Lower lobe of right lung (tissue), 2 donors: ENCODE data around the gene RPUSD1. TPM values are rescaled to one million over a fixed set of nuclear protein-coding genes. Genes with fewer than 3 reads are reported as not detected.

Experiments
- ATAC-seq, 2 donors: fragments of 200-7000 bp; cut with Tn5 transposase; one replicate each; pipeline ENCODE4 v1.9.1; 2020 to 2022; ENCODE audit warnings: mild to moderate bottlenecking in 2 of 2, moderate library complexity in 2 of 2
- DNase-seq: peaks from one replicate; pipeline ENCODE4 v3.0.0-alpha.2; 2020
- H3K27ac ChIP-seq: fragments of 200-600 bp; one replicate; pipeline ENCODE4 v1.8.0; 2022
- H3K27me3 ChIP-seq: fragments of 200-600 bp; one replicate; pipeline ENCODE4 v1.8.0; 2022; ENCODE audit warnings: low read depth
- H3K36me3 ChIP-seq: fragments of 200-600 bp; one replicate; pipeline ENCODE4 v1.8.0; 2022; ENCODE audit warnings: mild to moderate bottlenecking
- H3K4me1 ChIP-seq: fragments of 200-600 bp; one replicate; pipeline ENCODE4 v1.8.0; 2022
- H3K4me3 ChIP-seq: fragments of 200-600 bp; one replicate; pipeline ENCODE4 v1.8.0; 2022; ENCODE audit warnings: mild to moderate bottlenecking
- H3K9me3 ChIP-seq: fragments of 200-600 bp; one replicate; pipeline ENCODE4 v1.8.0; 2022
- intact Hi-C: fragments of 100-400 bp; cut with DNase I; formaldehyde crosslinking; loops from one replicate; pipeline ENCODE4 v1.11.0; 2022
- total RNA-seq: library from RNA; stranded (reverse); fragmentation: NEBNext Ultra II Directional; extraction: Animal tissue kit (Norgen Biotek cat#: 25700); gene quantifications from one replicate; pipeline ENCODE4 v1.2.1, GENCODE V29; 2021
- TF ChIP-seq, protein P1 (sequence below): fragments of 200-600 bp; IDR thresholded peaks from one replicate; pipeline ENCODE4 v1.8.0; 2022; ENCODE audit warnings: antibody characterized with exemption, mild to moderate bottlenecking
- donor health status: DM: no; HTN: yes; CAD: no; lungs with severe emphysema.

The RPUSD1 gene
- total RNA-seq, 1 donor from 2014 or later: 16.3 TPM

DNA sequence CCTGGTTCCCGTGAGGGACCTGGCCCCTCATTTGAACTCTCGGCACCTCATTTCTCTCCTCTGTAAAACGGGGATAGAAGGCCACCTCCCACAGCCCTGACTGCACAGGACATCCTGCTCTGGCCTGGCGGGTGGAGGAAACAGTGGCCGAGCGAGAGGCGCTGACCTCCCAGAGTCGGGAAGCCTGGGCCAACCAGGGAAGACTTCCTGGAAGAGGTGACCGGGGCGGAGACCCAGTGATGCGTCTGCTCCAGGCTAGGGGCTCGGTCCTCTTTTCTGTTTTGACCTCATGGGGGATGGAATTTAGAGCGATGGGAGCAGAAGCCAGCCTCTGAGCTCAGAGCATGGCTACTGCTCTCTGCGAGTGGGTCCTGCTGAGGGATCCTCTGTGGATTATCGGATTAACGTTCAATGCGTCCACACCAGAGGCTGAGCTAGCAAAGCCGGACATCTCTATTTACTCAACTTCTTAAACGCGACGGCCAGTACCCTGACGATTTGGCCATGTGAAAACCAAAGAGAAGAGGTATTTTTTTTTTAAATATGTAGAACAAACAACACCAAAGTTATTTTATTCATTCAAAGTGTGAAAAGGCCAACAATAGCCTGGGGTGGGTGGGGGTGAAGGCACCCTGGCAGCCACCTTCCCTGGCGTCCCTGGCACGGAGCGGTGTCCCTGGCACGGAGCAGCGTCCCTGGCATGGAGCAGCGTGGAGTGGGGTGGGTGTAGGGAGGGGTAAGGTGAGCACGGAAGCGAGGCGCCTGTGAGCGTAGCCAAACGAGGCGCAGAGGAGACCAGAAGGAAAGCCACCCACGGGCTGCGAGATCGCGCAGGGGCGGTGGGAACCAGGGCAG, 36.8 kb downstream of the RPUSD1 start:
- TF ChIP-seq, protein P1, sequence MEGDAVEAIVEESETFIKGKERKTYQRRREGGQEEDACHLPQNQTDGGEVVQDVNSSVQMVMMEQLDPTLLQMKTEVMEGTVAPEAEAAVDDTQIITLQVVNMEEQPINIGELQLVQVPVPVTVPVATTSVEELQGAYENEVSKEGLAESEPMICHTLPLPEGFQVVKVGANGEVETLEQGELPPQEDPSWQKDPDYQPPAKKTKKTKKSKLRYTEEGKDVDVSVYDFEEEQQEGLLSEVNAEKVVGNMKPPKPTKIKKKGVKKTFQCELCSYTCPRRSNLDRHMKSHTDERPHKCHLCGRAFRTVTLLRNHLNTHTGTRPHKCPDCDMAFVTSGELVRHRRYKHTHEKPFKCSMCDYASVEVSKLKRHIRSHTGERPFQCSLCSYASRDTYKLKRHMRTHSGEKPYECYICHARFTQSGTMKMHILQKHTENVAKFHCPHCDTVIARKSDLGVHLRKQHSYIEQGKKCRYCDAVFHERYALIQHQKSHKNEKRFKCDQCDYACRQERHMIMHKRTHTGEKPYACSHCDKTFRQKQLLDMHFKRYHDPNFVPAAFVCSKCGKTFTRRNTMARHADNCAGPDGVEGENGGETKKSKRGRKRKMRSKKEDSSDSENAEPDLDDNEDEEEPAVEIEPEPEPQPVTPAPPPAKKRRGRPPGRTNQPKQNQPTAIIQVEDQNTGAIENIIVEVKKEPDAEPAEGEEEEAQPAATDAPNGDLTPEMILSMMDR: no peak
- Histone ChIP-seq H3K27me3 (no peaks in the 10 kb centered on the region), H3K36me3 (no peaks in the 10 kb centered on the region), H3K9me3 (no peaks in the 10 kb centered on the region), H3K27ac (no peak overlapping the region), H3K4me3 (no peak overlapping the region), H3K4me1 (no peaks in the 10 kb centered on the region)
- intact Hi-C loops: no loop called here
- ATAC-seq (peak; percentile 63 to 82), DNase-seq (peak; percentile 49)

DNA sequence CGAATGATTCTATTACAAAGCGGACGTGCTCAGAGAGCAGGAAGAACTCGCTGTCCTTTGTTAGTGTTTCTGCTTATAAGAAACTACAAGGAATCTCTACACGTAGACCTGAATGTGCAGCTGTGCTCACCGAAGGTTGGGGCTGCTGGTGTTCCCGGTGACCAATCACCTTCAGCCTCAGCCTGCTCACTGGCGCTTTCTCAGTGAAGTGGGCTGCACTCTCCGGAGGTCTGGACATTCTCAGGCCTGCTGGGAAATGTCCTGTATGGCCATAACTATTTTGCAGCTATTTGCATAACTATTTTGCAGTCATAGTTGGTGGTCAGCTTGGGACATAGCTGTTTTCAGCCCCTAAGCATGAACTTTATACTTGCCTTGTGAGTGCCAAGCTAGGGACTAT, 37.7 kb downstream of the RPUSD1 start:
- no peaks in the 10 kb centered on the region for H3K4me1 ChIP-seq
- TF ChIP-seq, protein P1: no peak
- H3K27ac ChIP-seq: no peak overlapping the region
- DNase-seq: no peak
- H3K9me3 ChIP-seq: no peaks in the 10 kb centered on the region
- ATAC-seq: no peak
- no peak overlapping the region for H3K4me3 ChIP-seq
- H3K36me3 ChIP-seq: no peaks in the 10 kb centered on the region
- intact Hi-C loops: no loop called here
- H3K27me3 ChIP-seq: no peaks in the 10 kb centered on the region

DNA sequence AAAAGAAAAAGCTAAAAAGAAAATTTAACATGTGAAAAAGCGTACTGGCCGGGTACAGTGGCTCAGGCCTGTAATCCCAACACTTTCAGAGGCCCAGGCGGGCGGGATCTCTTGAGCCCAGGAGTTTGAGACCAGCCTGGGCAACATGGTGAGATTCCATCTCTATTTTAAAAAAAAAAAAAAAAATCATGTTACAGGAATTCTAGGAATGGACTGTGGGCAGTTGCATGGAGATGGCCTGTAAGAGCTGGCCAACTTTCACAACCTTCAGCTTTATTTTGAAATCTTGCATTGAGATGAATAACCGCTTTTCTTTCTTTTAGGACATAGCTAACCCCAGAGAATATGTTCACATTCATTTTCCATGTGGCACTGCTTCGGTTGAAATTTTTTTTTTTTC, 39.2 kb downstream of the RPUSD1 start:
- Histone ChIP-seq H3K36me3 (no peaks in the 10 kb centered on the region), H3K9me3 (no peaks in the 10 kb centered on the region), H3K27ac (no peak overlapping the region), H3K4me3 (no peak overlapping the region), H3K27me3 (no peaks in the 10 kb centered on the region), H3K4me1 (no peaks in the 10 kb centered on the region)
- no peak for DNase-seq
- no peak for ATAC-seq
- intact Hi-C loops: no loop called here
- TF ChIP-seq, protein P1: no peak

DNA sequence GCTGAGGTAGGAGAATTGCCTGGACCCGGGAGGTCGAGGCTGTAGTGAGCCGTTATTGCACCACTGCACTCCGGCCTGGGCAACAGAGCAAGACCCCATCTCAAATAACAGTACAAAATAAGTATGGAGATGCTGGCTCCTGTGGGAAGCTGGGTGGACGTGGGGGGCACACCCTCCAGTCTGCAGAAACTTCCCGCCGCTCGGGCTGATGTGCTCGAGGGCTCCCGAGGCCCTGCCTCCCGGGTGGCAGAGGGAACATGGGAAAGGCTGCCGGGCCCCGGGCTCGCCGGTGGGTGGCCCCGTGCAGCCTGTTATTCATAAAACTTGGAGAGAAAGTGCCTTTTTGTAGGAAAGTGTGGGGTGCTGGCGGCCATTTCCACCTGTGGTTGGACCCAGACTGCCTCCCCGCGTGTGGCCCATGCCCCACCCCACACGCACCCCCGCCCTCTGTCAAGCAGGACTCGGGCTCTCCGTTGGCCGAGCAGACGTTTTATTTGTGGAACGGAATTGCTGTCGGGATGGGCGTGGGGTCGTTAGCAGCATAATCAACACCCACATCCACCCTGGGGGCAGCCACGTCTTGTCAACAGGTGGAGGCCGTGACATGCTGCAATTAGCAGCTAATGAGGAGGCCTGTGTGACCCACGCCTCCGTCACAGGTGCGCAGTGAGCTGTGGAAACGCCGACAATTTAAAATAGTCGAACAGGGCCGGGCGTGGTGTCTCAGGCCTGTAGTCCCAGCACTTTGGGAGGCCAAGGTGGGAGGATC, 40.0 kb downstream of the RPUSD1 start:
- Histone ChIP-seq H3K4me3 (no peak overlapping the region), H3K36me3 (no peaks in the 10 kb centered on the region), H3K9me3 (no peaks in the 10 kb centered on the region), H3K4me1 (no peaks in the 10 kb centered on the region), H3K27ac (no peak overlapping the region), H3K27me3 (no peaks in the 10 kb centered on the region)
- no peak for ATAC-seq
- intact Hi-C loops: no loop called here
- DNase-seq: no peak
- TF ChIP-seq, protein P1: no peak

DNA sequence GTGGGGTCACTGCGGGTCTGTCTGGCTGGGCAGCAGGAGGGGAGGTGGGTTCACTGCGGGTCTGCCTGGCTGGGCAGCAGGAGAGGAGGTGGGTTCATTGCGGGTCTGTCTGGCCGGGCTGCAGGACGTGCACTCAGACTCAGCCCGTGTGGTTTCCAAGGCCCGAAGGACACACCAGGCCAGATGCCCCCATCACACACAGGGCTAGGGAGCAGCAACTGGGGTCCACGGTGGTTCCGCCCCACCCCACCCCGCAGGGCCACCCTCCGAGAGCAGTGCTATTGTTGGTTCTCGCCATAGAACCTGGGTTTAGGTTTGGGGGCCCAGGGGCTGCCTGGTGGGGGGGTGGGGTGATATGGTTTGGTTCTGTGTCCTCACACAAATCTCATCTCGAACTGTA, 41.5 kb downstream of the RPUSD1 start:
- Histone ChIP-seq H3K9me3 (no peaks in the 10 kb centered on the region), H3K4me1 (no peaks in the 10 kb centered on the region), H3K27ac (no peak overlapping the region), H3K36me3 (no peaks in the 10 kb centered on the region), H3K27me3 (no peaks in the 10 kb centered on the region), H3K4me3 (no peak overlapping the region)
- intact Hi-C loops: no loop called here
- TF ChIP-seq, protein P1: no peak
- ATAC-seq (no peak), DNase-seq (no peak)
